PC-9 (cell line): ENCODE results near the gene YPEL2. TPM values are rescaled to one million over a fixed set of nuclear protein-coding genes. Genes with fewer than 3 reads are reported as not detected.

Experiments used
- BruUV-seq: library from RNA; stranded (reverse); fragments of 400-500 nt; replicated peaks from 2 replicates; lab custom pipeline; 2021; lab: Mats Ljungman, UMichigan
- CTCF ChIA-PET: fragments of 300-600 bp; sonication (Branson Sonifier 250); formaldehyde crosslinking; loops from one replicate; lab custom pipeline; 2022; ENCODE audit warnings: antibody characterized with exemption; lab: Charles Lee
- POLR2A ChIA-PET: fragments of 300-600 bp; sonication (Branson Sonifier 250); formaldehyde crosslinking; loops from one replicate; lab custom pipeline; 2022; ENCODE audit warnings: antibody characterized with exemption; ENCODE audit not compliant: unreplicated experiment; lab: Charles Lee
- DNase-seq, 2 experiments: peaks; one replicate each; pipeline versions ENCODE4 v3.0.0 to v3.0.0-alpha.2; 2015 to 2022; ENCODE audit warnings: mixed read lengths in 1 of 2
- H2AFZ ChIP-seq: fragments of 200-600 bp; sonication (generic); 2 replicates; pipeline ENCODE4 v1.8.1; 2017; ENCODE audit warnings: antibody characterized with exemption
- H3F3A ChIP-seq: fragments of 200-600 bp; sonication (generic); 2 replicates; pipeline ENCODE4 v1.8.1; 2017; ENCODE audit warnings: antibody characterized with exemption, mild to moderate bottlenecking, low read depth; ENCODE audit not compliant: insufficient read depth
- H3K27ac ChIP-seq: fragments of 200-600 bp; sonication (generic); 2 replicates; pipeline ENCODE4 v1.6.1; 2016; ENCODE audit warnings: mixed run types
- H3K27me3 ChIP-seq: fragments of 200-600 bp; sonication (generic); 2 replicates; pipeline ENCODE4 v1.6.1; 2016; ENCODE audit warnings: low read depth, mixed run types; ENCODE audit not compliant: insufficient read depth
- H3K36me3 ChIP-seq: fragments of 200-600 bp; sonication (generic); 2 replicates; pipeline ENCODE4 v1.6.1; 2016; ENCODE audit warnings: low read depth, mixed run types
- H3K4me1 ChIP-seq: fragments of 200-600 bp; sonication (generic); replicated peaks from 2 replicates; pipeline ENCODE4 v1.6.1; 2016; ENCODE audit warnings: mixed run types; ENCODE audit not compliant: insufficient read depth
- H3K4me2 ChIP-seq: fragments of 200-600 bp; sonication (generic); 2 replicates; pipeline ENCODE4 v1.6.1; 2017; ENCODE audit warnings: mixed run types
- H3K4me3 ChIP-seq: fragments of 200-600 bp; sonication (generic); 2 replicates; pipeline ENCODE4 v1.6.1; 2016; ENCODE audit warnings: mixed run types
- H3K79me2 ChIP-seq: fragments of 200-600 bp; sonication (generic); 2 replicates; pipeline ENCODE4 v1.6.1; 2017; ENCODE audit warnings: low read depth, mixed run types
- H3K9me2 ChIP-seq: fragments of 200-600 bp; sonication (generic); 2 replicates; pipeline ENCODE4 v1.8.1; 2017; ENCODE audit warnings: mild to moderate bottlenecking; ENCODE audit not compliant: insufficient read depth
- H3K9me3 ChIP-seq: fragments of 200-600 bp; sonication (generic); 2 replicates; pipeline ENCODE4 v1.8.1; 2016; ENCODE audit warnings: low read depth; ENCODE audit not compliant: insufficient read depth
- H4K20me1 ChIP-seq: fragments of 200-600 bp; sonication (generic); 2 replicates; pipeline ENCODE4 v1.8.1; 2017; ENCODE audit not compliant: insufficient read depth
- CTCF ChIP-seq: fragments of 200-600 bp; sonication (generic); conservative IDR thresholded peaks from 2 replicates; pipeline ENCODE4 v1.6.1; 2017; ENCODE audit warnings: mixed run types, antibody characterized with exemption, mild to moderate bottlenecking, moderate library complexity
- EZH2 ChIP-seq: fragments of 200-600 bp; sonication (generic); IDR thresholded peaks from 2 replicates; pipeline ENCODE4 v1.8.0; 2017; ENCODE audit warnings: antibody characterized with exemption, low read depth
- intact Hi-C: fragments of 100-400 bp; cut with micrococcal nuclease; formaldehyde crosslinking; loops from one replicate; pipeline ENCODE4 v1.10.0; 2022; ENCODE audit not compliant: unreplicated experiment
- total RNA-seq: library from RNA; stranded (reverse); gene quantifications from 2 replicates; pipeline ENCODE4 v1.2.3, GENCODE V29; 2021

The YPEL2 gene
- total RNA-seq, 1 experiment from 2014 or later, result 12.9 TPM

- POLR2A ChIA-PET, result interaction anchor here (0.7 kb wide), 1 partner anchor 66 kb away, joined by 6 read pairs; no protein-coding TSS in a partner anchor
- no TSS peak for BruUV-seq
- no peak for DNase-seq
- intact Hi-C loops, result no loop called here
- no peaks in the 10 kb centered on the region for H3K9me3 ChIP-seq
- no peak overlapping the region for H3K27ac ChIP-seq
- no peak overlapping the region for H3K4me3 ChIP-seq
- no peaks in the 10 kb centered on the region for H3K36me3 ChIP-seq
- H3K27me3 ChIP-seq, result no peaks in the 10 kb centered on the region
- no peak overlapping the region for H2AFZ ChIP-seq
- no peak overlapping the region for H3K4me2 ChIP-seq
- H3K79me2 ChIP-seq, result no peaks in the 10 kb centered on the region
- CTCF ChIA-PET, result no interaction called here
- peaks cover 2% of the 10 kb centered on the region; the same call in 1 of the 2 replicates for H3F3A ChIP-seq
- H3K4me1 ChIP-seq, result peaks cover 3% of the 10 kb centered on the region; the same call in 1 of the 2 replicates
- H3K9me2 ChIP-seq, result no peaks in the 10 kb centered on the region
- no peaks in the 10 kb centered on the region for H4K20me1 ChIP-seq
- TF ChIP-seq EZH2 (no peak), CTCF (no peak)
Measured at GRCh38 chr17:59417452-59417851, 86.0 kb downstream of the YPEL2 start.

- no TSS peak for BruUV-seq
- CTCF ChIA-PET, result no interaction called here
Measured at GRCh38 chr17:59418732-59419166, 87.3 kb downstream of the YPEL2 start.

GRCh38 chr17:59420901-59421300, 89.4 kb downstream of the YPEL2 start:
- BruUV-seq, result no TSS peak
- no peak overlapping the region for H3K4me3 ChIP-seq
- POLR2A ChIA-PET, result no interaction called here

More at GRCh38 chr17:59418732-59419166, 87.3 kb downstream of the YPEL2 start:
- Histone ChIP-seq H4K20me1 (no peaks in the 10 kb centered on the region), H3K27me3 (no peaks in the 10 kb centered on the region), H3K79me2 (no peaks in the 10 kb centered on the region), H3K4me2 (no peak overlapping the region), H3K36me3 (no peaks in the 10 kb centered on the region), H3K27ac (no peak overlapping the region), H3K4me3 (no peak overlapping the region), H3F3A (peaks cover 14% of the 10 kb centered on the region; the same call in 1 of the 2 replicates), H3K9me3 (no peaks in the 10 kb centered on the region), H3K9me2 (no peaks in the 10 kb centered on the region), H2AFZ (no peak overlapping the region), H3K4me1 (peaks cover 16% of the 10 kb centered on the region)
- no peak for DNase-seq
- no peak for TF ChIP-seq EZH2
- no peak for TF ChIP-seq CTCF
- POLR2A ChIA-PET, result no interaction called here
- intact Hi-C loops, result no loop called here

More at GRCh38 chr17:59420901-59421300, 89.4 kb downstream of the YPEL2 start:
- Histone ChIP-seq H3K79me2 (no peaks in the 10 kb centered on the region), H3K4me1 (peaks cover 19% of the 10 kb centered on the region), H3K9me2 (no peaks in the 10 kb centered on the region), H3F3A (peaks cover 26% of the 10 kb centered on the region; the same call in 1 of the 2 replicates), H3K27me3 (no peaks in the 10 kb centered on the region), H3K27ac (no peak overlapping the region), H2AFZ (no peak overlapping the region), H3K36me3 (no peaks in the 10 kb centered on the region), H4K20me1 (no peaks in the 10 kb centered on the region), H3K9me3 (no peaks in the 10 kb centered on the region), H3K4me2 (no peak overlapping the region)
- CTCF ChIA-PET, result no interaction called here
- DNase-seq, result no peak
- TF ChIP-seq CTCF (no peak), EZH2 (no peak)
- intact Hi-C loops, result no loop called here
